Erythroblast (primary cell): ENCODE results near the gene URB2.

ENCODE experiments used
- GATA1 ChIP-seq: IDR thresholded peaks from 2 replicates; pipeline ENCODE4 v1.6.1; 2011; ENCODE audit warnings: low read depth, mild to moderate bottlenecking, control low read depth, low read length, moderate library complexity
- POLR2A ChIP-seq: IDR thresholded peaks from 2 replicates; pipeline ENCODE4 v1.6.1; 2011; ENCODE audit warnings: mild to moderate bottlenecking, low read length

DNA sequence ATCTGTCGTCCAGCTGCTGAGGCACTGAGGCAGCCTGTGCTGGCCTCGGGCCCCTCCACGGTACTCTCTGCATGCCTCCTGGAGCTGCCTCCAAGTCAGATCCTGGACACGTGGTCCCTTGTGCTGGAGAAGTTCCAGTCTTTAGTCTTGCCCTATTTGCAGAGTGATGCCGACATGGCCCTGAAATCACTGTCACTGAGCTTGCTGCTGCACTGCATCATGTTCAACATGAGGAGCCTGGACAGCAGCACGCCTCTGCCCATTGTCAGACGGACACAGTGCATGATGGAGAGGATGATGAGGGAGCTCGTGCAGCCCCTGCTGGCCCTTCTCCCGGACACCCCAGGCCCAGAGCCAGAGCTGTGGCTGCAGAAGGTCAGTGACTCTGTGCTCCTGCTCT is 10.0 kb downstream of the URB2 start:
- TF ChIP-seq POLR2A (no peak), GATA1 (no peak)
